Right lobe of liver (tissue), 4 donors: ENCODE data around the gene POF1B.

Experiments
- CTCF ChIP-seq, 4 donors: fragments of 200-600 bp in 3 of 4; fragments of 450-650 bp in 1 of 4; IDR thresholded peaks; one replicate each; pipeline versions ENCODE4 v1.5.1 to v1.8.0; 2016 to 2022; ENCODE audit warnings: antibody characterized with exemption in 4 of 4, mild to moderate bottlenecking in 2 of 4
- POLR2A ChIP-seq: fragments of 450-650 bp; IDR thresholded peaks from one replicate; pipeline ENCODE4 v1.6.1; 2017; ENCODE audit warnings: antibody characterized with exemption, mild to moderate bottlenecking
- donor health status: DM: no; HTN: no; CAD: no.
- donor health status: DM: no; HTN: no; CAD: no.
- donor health status: DM: no; HTN: yes; CAD: no.

GRCh38 chrX:85303544-85303943, 75.9 kb downstream of the POF1B start:
- no peak for TF ChIP-seq CTCF (IDR thresholded peaks at IDR 0.05)
- no peak for TF ChIP-seq POLR2A
